Measurements from ENCODE around the gene PTPRG. TPM values are rescaled to one million over a fixed set of nuclear protein-coding genes. Genes with fewer than 3 reads are reported as not detected.
A peak's percentile ranks its signal among the peaks of the same experiment; 100 is the strongest.

The PTPRG gene
- total RNA-seq, 4 donors from 2014 or later = 51.9 to 56.8 (median 54.4) TPM

DNA sequence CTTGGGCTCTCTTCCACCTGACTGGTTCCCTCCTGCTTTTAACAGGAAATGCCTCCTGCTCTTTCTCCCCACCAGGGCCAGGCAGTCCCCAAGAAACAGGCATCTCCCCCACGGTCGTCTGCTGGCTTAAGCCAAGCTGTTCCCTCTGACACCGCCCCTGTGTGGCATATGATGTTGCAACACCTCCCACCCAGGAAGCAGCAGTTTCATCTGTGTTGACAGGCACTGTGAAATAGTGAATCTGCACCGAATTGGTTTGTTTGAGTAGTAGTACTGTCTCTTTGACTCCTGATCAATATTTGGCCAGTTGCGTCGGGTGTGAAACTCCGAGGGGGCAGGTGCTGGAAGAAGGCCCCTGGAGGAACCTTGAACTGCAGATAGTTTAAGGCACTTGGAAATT, 623.2 kb downstream of the PTPRG start:
- H3K27ac ChIP-seq (replicated peaks in 1 of 4) = no peak overlapping the region
- H3K4me3 ChIP-seq = no peak overlapping the region
- H3K4me1 ChIP-seq = peaks cover 17 to 22% (median 19%) of the 10 kb centered on the region in 4 donors
- WGBS = 81% methylated on average over 6 of the region's 7 CpGs
- no peaks in the 10 kb centered on the region for H3K9me3 ChIP-seq
- intact Hi-C loops (cut with DNase I) = loop anchor here (10.0 kb wide), 1 partner anchor 230 kb away; no protein-coding TSS in a partner anchor
- H3K36me3 ChIP-seq = no peaks in the 10 kb centered on the region
- DNase-seq (ENCODE audit: extremely low spot score) = no peak
- TF ChIP-seq EP300 (IDR thresholded peaks at IDR 0.05) = no peak
- TF ChIP-seq POLR2AphosphoS5 (IDR thresholded peaks at IDR 0.05) = no peak
- TF ChIP-seq, protein P1, sequence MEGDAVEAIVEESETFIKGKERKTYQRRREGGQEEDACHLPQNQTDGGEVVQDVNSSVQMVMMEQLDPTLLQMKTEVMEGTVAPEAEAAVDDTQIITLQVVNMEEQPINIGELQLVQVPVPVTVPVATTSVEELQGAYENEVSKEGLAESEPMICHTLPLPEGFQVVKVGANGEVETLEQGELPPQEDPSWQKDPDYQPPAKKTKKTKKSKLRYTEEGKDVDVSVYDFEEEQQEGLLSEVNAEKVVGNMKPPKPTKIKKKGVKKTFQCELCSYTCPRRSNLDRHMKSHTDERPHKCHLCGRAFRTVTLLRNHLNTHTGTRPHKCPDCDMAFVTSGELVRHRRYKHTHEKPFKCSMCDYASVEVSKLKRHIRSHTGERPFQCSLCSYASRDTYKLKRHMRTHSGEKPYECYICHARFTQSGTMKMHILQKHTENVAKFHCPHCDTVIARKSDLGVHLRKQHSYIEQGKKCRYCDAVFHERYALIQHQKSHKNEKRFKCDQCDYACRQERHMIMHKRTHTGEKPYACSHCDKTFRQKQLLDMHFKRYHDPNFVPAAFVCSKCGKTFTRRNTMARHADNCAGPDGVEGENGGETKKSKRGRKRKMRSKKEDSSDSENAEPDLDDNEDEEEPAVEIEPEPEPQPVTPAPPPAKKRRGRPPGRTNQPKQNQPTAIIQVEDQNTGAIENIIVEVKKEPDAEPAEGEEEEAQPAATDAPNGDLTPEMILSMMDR (IDR thresholded peaks at IDR 0.05) = no peak
- TF ChIP-seq POLR2A (IDR thresholded peaks at IDR 0.05; ENCODE audit: low read depth) = no peak
- H3K27me3 ChIP-seq = no peaks in the 10 kb centered on the region

DNA sequence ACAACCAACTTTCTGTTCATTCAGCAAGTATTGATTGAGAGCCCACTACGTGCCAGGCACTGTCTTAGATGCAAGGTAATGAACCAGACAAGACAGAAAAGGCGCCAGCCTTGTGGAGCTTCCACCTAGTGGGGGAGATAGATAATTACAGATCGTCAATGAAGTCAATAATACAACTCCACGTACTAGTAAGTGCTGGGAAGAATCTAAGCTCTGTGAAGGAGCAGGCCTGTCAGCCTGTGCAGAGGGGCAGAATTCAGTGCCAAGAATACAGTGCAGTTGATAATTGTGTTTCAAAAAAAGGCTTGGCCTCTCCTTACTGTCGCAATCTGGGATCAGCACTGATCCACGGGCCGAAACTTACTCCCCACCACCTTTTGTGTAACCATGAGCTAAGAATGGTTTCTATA, 625.7 kb downstream of the PTPRG start:
- peak overlapping the region in 1 of 4 donors; percentile 3 for H3K27ac ChIP-seq (replicated peaks in 1 of 4)
- H3K27me3 ChIP-seq = no peaks in the 10 kb centered on the region
- intact Hi-C loops (cut with DNase I) = loop anchor here (5.0 to 10.0 kb wide), 3 partner anchors 232 to 625 kb away; partner anchors contain the start of gene PTPRG
- H3K4me3 ChIP-seq = no peak overlapping the region
- no peak for DNase-seq (ENCODE audit: extremely low spot score)
- H3K36me3 ChIP-seq = peaks cover 0 to 12% (median 3%) of the 10 kb centered on the region in 4 donors
- TF ChIP-seq POLR2AphosphoS5 (IDR thresholded peaks at IDR 0.05) = no peak
- no peak for TF ChIP-seq POLR2A (IDR thresholded peaks at IDR 0.05; ENCODE audit: low read depth)
- TF ChIP-seq, protein P1 (IDR thresholded peaks at IDR 0.05) = peak in 2 of 3 experiments; percentile 27 to 45
- peaks cover 17 to 22% (median 19%) of the 10 kb centered on the region in 4 donors for H3K4me1 ChIP-seq
- no peaks in the 10 kb centered on the region for H3K9me3 ChIP-seq
- WGBS = 77% methylated on average over 7 of the region's 7 CpGs

DNA sequence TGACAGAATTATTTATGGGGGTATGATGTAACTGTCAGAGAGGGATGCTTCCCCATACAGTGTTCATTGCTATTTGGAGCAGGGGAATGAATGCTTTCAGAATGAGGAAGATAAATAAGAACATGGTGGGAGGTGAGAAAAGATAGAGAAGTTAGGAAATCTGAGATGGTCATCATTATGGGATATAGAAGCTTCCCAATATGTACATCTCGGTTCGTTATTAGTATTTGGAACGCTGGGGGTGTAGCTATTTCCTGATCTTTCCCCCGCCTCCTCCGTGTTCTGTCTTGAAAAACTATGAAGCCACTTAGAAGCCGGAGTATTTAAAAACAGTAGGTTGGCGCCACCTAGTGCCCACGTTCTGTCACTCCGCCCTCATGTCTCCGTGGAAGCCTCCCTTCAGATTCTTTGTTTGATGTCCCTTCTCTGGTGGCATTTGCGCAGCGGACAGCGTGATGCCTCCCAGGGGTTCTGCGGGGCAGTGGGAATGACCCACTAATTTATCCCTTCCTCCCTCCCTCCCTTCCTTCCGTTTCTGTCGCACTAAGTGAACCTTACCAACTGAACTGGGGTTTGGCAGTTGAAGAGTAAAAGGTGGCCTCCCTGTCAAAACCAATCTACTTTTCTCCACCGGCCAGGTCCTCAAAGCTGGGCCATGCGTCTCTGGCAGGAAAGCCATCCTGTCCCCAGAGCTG, 627.5 kb downstream of the PTPRG start:
- intact Hi-C loops (cut with DNase I) = loop anchor here (5.0 to 10.0 kb wide), 3 partner anchors 234 to 627 kb away; partner anchors contain the start of gene PTPRG
- H3K4me3 ChIP-seq = peak overlapping the region in 2 of 4 donors; percentile 14 to 29

DNA sequence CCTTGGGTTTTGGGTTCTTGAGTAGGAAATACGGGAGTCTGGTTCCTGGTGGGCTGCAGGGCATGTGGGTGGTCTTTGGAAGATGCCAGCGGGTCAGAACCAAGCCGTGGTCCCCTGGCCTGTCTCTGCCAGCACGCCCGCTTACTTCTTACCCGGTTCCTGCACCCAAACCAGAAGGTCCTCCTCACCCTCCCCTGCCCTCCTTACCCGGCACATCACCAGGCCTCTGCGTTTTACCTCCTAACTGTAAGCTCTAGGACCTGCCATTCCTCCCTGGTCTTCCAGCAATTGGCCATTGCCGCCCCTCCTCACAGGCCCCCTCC, 628.0 kb downstream of the PTPRG start:
- intact Hi-C loops (cut with DNase I) = loop anchor here (5.0 to 10.0 kb wide), 3 partner anchors 235 to 627 kb away; partner anchors contain the start of gene PTPRG
- WGBS = 92% methylated on average over 6 of the region's 9 CpGs
- DNase-seq (ENCODE audit: extremely low spot score) = no peak
- no peak for TF ChIP-seq POLR2AphosphoS5 (IDR thresholded peaks at IDR 0.05)
- Histone ChIP-seq H3K4me3 (no peak overlapping the region), H3K27me3 (no peaks in the 10 kb centered on the region), H3K36me3 (peaks cover 0 to 16% (median 3%) of the 10 kb centered on the region in 4 donors), H3K9me3 (no peaks in the 10 kb centered on the region), H3K27ac (replicated peaks in 1 of 4) (no peak overlapping the region), H3K4me1 (peaks cover 17 to 21% (median 18%) of the 10 kb centered on the region in 4 donors)

More for the DNA sequence above, 627.5 kb downstream of the PTPRG start:
- H3K36me3 ChIP-seq = peaks cover 0 to 16% (median 3%) of the 10 kb centered on the region in 4 donors
- peaks cover 17 to 22% (median 19%) of the 10 kb centered on the region in 4 donors for H3K4me1 ChIP-seq
- H3K9me3 ChIP-seq = no peaks in the 10 kb centered on the region
- no peak overlapping the region for H3K27ac ChIP-seq (replicated peaks in 1 of 4)
- H3K27me3 ChIP-seq = no peaks in the 10 kb centered on the region
- DNase-seq (ENCODE audit: extremely low spot score) = no peak
- 7% methylated on average over 18 of the region's 18 CpGs for WGBS
- TF ChIP-seq EP300 (IDR thresholded peaks at IDR 0.05) = no peak
- TF ChIP-seq POLR2A (IDR thresholded peaks at IDR 0.05; ENCODE audit: low read depth) = no peak
- TF ChIP-seq, protein P1 (IDR thresholded peaks at IDR 0.05) = peak; percentile 76 to 84 (median 80)
- no peak for TF ChIP-seq POLR2AphosphoS5 (IDR thresholded peaks at IDR 0.05)

DNA sequence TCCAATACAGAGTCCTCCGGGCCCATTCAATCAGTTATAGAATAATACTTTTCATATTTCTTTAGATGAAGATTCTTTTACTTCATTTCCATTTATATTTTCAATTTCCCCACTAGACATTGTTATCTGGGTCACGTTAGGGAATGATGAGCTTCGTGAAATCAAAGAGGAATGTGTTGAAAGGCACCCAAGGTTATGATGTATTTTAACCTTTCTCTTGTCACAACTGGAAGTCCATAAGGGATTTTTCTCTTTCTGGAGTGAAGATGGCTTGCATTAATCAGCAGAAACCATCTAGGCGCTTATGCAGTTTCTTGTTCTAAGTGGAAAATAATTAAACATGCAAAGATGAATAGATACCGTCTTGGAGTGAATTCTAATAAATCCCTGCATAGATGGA, 631.5 kb downstream of the PTPRG start:
- no peak overlapping the region for H3K27ac ChIP-seq (replicated peaks in 1 of 4)
- peaks cover 0 to 37% (median 19%) of the 10 kb centered on the region in 4 donors for H3K36me3 ChIP-seq
- intact Hi-C loops (cut with DNase I) = no loop called here
- H3K27me3 ChIP-seq = no peaks in the 10 kb centered on the region
- no peaks in the 10 kb centered on the region for H3K9me3 ChIP-seq
- no peak for DNase-seq (ENCODE audit: extremely low spot score)
- no peak for TF ChIP-seq EP300 (IDR thresholded peaks at IDR 0.05)
- TF ChIP-seq, protein P1 (IDR thresholded peaks at IDR 0.05) = no peak
- TF ChIP-seq POLR2A (IDR thresholded peaks at IDR 0.05; ENCODE audit: low read depth) = no peak
- no peak for TF ChIP-seq POLR2AphosphoS5 (IDR thresholded peaks at IDR 0.05)
- H3K4me1 ChIP-seq = peaks cover 5 to 11% (median 10%) of the 10 kb centered on the region in 4 donors
- 92% methylated on average over 5 of the region's 5 CpGs for WGBS
- no peak overlapping the region for H3K4me3 ChIP-seq

All from esophagus muscularis mucosa (tissue), 4 donors.